Activated CD4-positive, alpha-beta T cell treated with anti-CD3 and anti-CD28 coated beads, Interleukin-2, Interleukin-6, amounts not matched to agents 100 ng/mL and 50 ng/mL, durations not matched to agents 16 hours and 8 hours (primary cell): Measurements from ENCODE around the gene BHLHE23.

Experiments used
- DNase-seq: peaks from one replicate; pipeline ENCODE4 v3.0.0-alpha.2; 2020

BHLHE23 gene

DNA sequence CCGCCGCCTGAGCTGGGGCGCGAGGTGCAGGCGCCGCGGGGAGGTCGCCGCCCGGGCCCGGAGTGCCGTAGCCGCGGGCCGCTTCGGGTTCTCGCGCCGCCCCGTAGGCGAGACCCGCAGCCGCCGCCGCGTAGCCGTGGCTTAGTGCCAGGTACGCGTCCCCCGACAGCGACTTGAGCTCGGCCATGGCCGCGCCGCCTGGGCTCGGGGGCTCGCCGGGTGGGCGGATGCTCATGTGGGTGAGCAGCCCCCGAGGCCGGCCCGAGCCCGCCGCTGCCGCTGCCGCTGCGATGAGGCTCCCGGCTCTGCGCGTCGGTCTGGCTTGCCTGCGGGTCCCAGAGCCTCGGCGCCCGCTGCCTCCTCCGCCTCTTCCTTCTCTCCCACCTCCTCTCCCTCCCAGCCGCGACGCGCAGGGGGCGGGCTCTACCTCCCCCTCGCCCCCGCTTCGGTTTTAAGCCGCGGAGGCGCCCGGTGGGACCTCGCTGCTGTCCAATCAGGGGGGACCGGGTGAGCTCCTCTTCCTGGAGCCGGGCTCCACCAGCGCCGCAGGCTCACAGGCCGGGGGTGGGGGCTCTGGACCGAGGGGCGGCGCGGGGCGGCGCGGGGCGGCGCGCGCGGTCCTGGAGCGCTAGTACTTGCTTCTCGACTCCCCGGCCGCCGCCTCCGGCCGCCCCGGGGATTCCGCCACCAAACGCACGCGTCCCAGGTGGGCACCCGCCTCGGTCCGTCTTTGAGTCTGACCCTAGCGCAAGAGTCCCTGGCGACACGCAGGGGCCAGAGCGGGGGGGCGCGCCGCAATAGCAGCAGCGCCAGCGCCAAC lies at the start of gene BHLHE23:
Gene BHLHE23, minus strand, starts transcription at position 425 of the 820 bp plus-strand sequence. Its CDS starts 190 bp downstream, at position 235.
- no peak for DNase-seq

DNA sequence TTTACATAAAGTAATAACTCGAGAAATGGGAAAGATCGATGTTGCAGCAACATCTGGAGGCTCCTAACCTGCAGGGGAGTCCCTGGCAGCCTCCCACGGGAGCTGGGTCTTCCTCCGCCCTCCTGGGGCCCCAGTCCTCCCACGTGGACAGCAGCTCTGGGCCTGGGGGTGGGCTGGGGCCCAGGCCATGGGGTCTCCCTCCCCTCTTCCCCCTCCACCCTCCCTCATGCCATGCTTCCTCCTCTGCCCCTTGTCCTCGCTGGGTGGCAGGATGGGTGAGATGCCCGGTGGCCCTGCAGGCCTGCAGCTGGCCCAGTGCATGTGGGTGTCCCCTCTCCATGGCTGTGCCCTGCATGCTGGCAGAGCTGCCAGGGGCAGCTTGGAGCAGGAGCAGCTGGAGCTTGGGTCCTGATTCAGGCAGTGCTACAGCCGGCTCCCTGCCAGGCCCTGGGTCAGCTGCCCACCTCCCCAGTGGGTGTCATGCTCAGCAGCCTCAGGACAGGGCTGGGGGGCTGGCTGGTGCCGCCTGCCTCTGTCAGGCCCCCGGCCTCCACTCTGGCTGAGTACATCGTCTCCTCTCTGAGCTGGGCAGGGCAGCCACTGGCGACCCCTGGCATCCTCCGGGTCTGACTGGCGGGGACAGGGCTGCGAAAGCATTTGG lies 48.9 kb upstream of the BHLHE23 start:
- no peak for DNase-seq

DNA sequence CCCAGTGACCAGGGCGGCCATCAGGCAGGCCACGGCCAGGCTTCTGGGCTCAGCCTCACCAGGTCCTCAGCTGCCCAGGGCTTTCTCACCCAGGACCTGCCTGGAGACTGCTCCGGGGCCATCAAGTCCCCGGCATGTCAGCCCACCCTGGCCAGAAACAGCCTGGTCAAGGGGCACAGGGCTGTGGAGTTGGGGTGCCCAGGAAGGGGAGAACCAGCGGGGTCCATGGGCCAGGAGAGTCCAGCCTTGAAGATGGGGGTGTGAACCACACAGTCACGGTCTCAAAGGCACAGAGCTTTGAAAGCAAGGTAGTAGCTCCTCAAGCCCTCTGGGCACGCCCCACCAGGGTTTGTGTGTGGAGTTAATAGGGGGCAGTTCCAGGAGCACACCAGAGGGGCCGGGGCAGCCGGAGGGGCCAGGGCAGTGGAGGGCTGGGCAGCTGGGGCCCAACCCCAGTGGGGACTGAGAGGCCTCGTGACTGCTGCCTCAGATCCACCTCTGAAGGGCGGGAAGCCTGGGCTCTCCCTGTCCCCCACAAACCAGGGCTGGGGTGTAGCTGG lies 48.0 kb upstream of the BHLHE23 start:
- no peak for DNase-seq

DNA sequence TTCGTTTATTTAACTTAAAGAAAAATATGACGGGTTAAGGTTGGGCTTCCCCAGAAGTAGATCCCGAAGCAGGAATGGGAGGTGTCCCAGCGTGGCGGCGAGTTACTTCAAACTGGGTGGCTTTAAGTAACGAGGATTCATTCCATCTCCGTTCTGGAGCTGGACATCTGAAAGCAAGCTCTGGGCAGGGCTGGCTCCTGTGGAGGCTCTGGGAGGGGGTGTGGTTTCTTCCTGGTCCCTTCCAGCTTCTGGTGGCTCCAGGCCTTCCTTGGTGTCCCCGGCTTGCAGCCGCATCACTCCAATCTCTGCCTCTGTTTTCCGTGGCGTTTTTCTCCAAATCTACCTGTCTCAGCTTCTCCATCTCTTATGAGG lies 47.3 kb upstream of the BHLHE23 start:
- no peak for DNase-seq

DNA sequence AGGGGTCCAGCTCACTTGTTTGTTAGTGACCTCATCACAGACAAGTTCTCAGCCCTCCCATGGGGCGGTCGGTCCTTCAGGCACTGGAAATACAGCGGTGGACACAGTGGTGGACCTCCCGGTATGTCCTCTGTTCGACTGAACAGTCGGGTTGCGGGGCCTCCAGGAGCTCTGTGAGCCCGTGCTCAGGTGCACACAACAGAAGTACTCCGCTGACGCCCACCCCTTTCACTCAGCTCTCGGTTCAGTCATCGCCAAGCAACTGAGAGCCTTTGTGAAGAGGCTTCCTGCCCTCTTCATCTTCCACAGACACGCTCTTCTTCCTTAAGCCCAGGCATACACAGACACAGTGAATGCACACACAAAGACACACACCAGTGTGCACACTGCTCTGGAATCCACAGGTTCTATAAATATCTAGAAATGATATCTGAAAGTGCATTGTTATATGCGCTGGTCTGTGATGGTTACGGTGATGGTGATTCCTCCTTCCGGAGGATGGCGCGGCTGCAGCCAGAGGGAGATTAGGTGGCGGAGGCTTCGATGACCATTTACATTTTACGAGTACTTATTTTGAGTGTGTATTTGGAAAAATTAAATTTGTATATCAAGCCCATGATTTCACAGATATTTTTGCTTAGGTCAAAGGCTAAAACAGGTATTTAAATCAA lies 46.8 kb upstream of the BHLHE23 start:
- DNase-seq = no peak

DNA sequence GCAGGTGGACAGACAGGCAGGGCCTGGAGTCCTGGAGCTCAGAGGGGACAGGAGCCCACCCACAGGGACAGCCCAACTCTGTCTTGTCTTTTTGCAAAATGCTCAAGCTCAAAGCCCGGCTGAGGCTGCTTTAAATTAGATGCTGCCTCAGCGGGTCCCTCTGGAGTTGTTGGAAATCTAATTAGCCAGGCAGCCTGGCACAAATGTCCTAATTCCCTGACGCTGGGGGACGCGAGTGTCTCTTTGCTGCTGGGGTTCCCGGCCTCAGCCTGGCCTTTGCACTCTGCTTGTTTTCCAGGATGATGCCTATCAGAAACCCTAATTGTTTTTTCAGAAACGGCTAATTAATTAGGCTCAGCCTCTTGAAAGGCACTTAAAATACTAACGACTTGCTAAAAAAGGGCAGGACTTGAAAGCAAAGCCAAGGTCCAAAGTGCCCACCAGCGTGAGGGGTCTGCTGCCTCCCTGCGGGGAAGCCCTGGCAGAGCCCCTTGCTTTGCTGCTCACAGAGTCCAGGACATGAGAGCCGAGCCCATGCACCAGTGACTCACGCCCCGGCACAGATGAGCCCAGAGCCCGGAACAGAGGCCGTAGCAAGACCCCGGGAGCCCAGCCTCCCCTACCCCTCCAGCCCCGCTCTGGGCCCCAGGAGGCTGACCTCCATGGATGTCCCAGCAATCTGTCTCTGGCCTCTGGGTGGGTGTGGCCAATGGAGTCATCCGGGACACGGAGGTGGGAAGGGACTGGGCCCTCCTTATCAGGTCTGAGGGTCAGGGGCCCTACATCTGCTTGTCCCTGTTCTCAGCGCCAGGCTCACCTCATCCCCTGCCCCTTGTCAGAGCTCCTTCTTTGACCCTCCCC lies 46.0 kb upstream of the BHLHE23 start:
- DNase-seq = no peak

DNA sequence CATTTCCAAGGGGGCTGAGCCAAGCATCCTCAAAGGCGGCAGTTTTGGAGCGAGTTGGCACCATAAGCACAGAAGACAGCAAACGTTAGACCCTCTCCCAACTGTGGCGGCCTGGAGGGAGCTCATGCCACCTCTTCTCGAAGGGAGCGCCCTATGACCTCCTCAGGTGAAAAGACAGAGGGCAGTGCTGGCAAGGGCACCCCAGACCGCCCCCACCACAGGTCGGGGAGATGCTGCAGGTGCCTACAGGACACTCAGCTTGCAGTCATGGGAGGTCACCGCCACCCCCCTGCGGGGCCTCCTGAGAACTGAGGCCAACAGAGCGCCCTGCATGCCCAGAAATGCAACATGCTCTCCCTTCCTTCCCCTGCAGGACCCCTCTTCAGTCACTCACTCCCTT lies 45.1 kb upstream of the BHLHE23 start:
- no peak for DNase-seq

DNA sequence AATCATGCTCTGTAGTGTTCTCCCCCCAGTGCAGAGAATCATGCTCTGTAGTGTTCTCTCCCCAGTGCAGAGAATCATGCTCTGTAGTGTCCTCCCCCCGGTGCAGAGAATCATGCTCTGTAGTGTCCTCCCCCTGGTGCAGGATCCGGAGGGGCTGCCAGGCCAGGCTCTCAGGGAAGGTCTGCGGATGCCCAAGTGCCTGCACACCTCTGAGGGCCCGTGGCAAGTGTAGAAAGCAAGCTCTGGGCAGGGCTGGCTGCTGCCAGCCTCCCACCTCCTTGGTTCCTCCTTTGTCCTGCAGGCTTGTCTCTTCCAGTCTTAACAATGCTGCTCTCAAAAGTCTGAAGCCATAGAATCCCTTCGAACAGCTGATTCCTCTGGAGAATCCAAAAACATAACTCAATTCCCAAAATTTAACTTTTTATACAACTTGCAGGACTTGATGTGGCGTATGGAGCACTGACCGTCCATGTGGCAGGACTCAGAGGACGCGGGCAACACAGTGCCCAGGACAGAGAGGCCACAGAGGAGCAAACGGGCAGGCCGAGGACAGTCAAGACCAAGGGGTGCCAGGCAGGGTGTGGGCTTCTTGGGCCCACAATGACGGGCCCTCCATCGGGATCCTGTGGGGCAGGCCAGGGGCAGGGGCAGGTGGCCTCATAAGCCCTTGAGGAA lies 44.6 kb upstream of the BHLHE23 start:
- no peak for DNase-seq

DNA sequence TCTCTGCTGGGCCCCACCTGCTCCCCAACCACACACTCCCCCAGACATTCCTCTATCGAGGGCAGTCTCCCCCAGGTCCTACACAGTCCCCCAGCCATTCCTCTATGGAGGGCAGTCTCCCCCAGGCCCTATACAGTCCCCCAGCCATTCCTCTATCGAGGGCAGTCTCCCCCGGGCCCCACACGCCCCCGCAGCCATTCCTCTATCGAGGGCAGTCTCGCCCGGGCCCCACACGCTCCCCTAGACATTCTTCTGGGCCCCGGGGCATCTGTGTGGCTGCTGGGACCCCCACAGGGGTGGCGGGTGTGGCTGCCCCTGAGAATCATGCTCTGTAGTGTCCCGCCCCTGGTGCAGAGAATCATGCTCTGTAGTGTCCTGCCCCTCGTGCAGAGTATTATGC lies 43.6 kb upstream of the BHLHE23 start:
- no peak for DNase-seq

DNA sequence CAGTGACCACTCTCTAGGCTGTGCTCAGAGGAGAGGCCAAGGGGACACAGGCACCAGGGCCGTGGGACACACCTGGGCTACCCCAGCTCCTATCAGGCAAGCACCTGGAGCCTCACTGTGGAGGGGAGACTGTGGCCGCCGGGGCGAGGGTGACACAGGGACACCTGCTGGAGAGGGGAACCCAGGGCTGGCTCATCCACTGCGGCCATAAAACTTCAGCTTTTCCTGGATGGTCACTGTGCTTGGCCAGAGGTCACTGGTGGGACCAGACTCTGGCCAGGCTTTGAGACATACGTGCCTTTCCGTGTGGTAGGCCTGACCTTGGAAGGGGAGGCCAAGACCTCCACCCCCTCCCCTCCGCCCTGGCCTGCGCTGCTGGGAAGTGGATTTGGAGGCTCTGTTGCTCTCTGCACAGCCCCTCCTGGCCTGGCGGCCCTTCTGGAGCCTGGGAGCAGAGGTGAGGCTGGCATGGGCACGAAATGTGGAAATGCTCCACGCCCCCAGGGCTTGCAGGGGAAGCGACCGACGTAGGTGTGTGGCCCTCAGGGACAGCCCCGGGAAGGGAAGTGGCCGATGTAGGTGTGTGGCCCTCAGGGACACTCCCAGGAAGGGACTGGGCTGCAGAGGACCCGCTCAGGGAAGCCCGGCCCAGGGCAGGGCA lies 42.9 kb upstream of the BHLHE23 start:
- no peak for DNase-seq

DNA sequence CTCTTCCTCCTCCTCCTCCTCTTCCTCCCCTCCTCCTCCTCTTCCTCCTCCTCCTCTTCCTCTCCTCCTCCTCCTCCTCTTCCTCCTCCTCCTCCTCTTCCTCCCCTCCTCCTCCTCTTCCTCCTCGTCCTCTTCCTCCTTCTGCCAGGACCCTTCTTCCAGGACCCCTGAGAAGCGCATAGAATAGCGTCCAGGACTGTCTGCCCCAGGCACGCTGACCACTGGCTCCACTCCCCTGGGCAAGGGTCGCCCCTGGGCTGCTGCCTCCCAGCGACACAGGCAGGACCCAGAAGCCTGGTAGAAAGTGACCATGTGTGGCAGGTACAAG lies 42.4 kb upstream of the BHLHE23 start:
- DNase-seq = no peak

DNA sequence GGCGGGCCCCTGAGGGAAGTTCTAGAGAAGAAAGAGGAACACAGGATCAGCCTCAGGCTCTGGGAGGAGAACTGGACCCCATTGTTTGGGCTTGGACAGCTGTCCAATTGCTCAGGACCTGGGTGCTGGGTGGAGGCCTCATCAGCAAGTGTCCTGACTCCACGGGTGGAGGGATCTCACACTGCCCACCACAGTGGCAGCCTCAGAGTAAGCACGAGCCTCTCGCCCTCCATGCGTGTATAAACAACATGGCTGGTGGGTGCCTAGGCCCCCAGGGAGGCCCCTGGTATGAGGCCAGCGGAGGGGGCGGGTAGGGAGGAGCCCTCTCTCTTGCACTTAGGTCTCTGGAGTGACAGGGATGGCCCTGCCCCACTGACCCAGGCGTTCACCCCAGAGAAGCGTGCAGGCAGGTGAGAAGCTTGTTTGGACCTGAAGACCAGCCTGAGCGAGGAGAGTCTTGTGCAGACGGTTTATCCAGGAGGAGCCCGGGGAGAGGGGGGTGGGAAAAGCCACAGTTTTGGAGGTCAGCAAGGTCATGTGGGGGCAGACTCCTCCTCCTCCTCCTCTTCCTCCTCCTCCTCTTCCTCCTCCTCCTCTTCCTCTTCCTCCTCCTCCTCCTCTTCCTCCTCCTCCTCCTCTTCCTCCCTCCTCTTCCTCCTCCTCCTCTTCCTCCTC lies 41.9 kb upstream of the BHLHE23 start:
- DNase-seq = no peak

DNA sequence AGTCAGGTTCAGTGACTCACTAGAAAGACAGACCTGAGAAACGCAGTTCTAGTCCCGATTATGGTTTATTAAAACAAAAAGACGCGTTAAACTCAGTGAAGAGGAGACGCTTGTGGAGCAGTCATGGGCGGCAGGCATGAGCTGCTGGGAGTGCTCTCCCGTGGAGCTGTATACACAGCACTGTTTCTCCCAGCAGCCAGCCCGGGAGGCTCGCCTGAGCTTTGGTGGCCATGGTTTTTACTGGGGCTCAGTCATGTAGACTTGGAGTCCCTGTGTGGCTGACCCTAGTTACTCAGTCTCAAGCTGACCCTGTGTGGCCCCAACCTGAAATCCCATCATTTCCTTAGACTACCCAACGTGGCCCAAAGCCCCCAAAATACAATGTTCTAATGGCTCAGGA lies 41.2 kb upstream of the BHLHE23 start:
- DNase-seq = no peak

DNA sequence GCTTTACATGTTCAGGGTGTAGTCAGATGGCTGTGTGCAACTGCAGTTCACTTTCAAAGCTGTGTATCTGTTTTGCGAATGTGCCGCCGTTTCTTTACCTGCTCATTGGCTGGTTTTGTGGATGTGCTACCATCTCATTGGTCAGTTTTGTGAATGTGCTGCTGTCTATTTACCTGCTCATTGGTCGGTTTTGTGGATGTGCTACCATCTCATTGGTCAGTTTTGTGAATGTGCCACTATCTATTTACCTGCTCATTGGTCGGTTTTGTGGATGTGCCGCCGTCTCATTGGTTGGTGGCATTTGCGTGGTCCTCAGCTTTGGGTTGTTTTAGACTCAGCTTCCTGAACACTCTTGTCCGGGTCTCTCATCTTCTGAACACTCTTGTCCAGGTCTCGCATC lies 40.5 kb upstream of the BHLHE23 start:
- DNase-seq = no peak

DNA sequence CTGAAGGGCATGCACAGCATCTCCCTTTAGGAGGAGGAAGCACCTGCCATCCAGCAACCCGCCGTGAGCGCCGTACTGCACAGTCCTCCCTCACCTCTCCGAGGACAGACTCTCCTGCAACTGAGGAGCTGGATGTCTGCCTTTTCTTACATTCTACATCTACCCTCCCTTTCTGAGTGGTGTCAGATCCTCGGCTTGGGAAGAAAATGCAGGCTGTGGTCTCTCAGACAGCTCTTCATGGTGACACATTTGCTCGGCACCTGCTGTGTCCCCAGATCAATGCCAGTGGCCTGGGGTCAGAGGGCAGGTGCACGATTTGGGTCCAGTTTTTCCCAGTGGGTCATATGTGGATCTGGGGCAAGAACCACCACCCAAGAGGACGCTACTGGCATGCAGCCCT lies 40.1 kb upstream of the BHLHE23 start:
- DNase-seq = no peak

DNA sequence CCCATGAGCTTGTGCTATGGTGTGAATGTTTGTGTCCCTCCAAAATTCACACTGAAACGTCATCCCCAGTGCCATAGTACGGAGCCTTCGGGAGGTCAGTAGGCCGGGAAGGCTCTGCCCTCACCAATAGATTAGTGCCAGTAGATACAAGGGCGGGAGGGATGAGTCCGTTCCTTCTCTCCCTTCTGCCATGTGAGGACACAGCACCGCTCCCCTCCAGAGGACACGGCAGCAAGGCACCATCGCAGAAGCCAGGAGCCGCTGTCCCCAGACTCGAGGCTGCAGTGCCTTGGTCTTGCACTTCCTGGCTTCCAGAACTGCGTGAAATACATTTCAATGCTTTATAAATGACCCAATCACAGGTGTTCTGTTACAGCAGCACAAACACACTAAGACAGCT lies 39.2 kb upstream of the BHLHE23 start:
- DNase-seq = no peak

DNA sequence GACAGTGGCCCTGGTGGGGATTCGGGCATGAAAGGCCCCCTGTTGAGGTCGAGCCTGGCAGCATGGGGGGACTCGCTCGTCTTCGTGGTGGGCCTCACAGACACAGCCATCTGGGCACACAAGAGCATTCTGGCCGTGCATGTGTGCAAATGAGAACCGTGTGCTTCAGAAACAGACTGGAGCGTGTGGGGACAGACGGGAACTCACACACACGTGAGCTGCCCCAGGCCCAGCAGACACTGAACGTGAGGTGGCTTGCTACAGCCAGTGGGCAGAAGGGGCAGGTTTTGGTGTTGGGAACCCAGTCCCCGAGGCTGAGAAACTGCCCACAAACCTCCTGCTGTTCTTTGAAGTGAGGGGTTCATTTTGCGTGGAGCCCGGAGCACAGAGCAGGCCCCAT lies 38.6 kb upstream of the BHLHE23 start:
- no peak for DNase-seq

DNA sequence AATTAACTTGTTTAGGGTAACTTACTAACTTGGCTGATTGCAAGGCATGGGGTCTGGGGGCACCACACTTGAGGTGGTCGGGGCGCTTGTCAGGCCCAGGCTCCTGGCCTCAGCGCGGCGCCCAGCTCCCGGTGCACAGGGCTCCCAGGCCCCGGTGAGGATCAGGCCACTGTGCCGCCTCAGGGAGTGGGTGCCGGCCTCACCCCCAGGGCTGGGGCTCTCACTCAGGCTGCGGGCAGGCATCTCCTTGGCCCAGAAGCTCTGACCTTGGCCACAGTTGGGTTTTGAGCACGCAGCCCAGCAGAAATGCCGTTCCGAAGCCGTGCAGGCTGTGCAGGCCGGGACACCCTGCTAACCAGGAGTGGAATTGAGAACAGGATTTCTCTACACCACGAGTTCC lies 37.8 kb upstream of the BHLHE23 start:
- no peak for DNase-seq

DNA sequence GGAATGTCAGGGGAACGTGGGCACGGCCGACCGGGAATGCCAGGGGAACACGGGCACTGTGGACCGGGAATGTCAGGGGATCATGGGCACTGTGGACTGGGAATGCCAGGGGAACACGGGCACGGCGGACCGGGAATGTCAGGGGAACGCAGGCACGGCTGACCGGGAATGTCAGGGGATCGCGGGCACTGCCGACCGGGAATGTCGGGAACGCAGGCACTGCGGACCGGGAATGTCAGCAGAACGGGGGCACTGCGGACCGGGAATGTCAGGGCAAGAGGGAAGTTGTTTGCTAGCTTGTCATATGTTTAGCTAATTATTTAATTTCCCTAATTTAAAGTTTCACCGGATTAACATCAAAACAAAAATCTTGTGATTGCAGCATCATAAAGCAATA lies 37.4 kb upstream of the BHLHE23 start:
- no peak for DNase-seq

DNA sequence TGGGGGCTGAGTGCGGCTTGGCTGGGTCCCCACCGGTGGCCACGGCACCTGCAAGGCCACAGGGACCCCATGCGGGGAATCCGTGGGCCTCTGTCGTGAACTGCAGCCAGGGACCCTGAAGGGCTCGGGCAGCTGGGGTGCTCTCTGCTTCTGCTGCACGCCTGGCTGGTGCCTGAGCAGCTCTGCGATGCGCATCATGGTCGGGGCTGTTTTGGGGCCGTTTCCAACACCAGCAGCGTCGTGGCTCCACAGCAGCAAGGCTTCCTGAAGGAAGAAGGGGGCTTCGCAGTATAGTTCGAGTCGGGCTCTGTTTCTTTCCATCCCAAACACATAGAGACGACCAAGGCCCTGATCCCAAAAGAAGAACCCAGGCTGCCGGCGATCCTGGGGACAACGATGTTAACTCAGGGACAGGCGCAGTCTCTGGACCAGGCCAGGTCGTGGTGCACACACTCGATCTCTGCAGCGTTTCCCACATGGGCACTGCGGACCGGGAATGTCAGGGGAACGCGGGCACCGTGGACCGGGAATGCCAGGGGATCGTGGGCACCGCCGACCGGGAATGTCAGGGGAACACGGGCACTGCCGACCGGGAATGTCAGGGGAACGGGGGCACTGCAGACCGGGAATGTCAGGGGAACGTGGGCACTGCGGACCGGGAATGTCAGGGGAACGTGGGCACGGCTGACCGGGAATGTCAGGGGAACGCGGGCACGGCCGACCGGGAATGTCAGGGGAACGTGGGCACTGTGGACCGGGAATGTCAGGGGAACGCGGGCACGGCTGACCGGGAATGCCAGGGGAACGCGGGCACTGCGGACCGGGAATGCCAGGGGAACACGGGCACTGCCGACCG lies 36.8 kb upstream of the BHLHE23 start:
- DNase-seq = no peak
